K562 (cell line): ENCODE data around the gene ODR4. TPM values are rescaled to one million over a fixed set of nuclear protein-coding genes. Genes with fewer than 3 reads are reported as not detected.
"Not testable (repeated sequence)": the region's sequence is repeated elsewhere in the genome, so short reads cannot be mapped to it uniquely, and the experiment has no call there.

Experiments used
- ATAC-seq: fragments of 200-7000 bp; cut with Tn5 transposase; 3 replicates; pipeline ENCODE4 v1.9.1; 2020; ENCODE audit warnings: moderate library complexity
- BruUV-seq: library from RNA; stranded (reverse); fragments of 400-500 nt; replicated peaks from 2 replicates; lab custom pipeline; 2021; lab: Mats Ljungman, UMichigan
- CTCF ChIA-PET: fragments of 300-600 bp; formaldehyde crosslinking; extraction: SDS; loops from one replicate; lab custom pipeline; 2021; ENCODE audit warnings: low intra/inter-chr PET ratio; lab: Yijun Ruan, JAX
- POLR2A ChIA-PET: fragments of 300-600, 350-650 bp; sonication (Branson Sonifier 250); formaldehyde crosslinking; extraction: SDS; loops from one replicate; lab custom pipeline; 2021; ENCODE audit warnings: antibody characterized with exemption, inconsistent platforms; lab: Yijun Ruan, JAX
- DNase-seq, 4 experiments: peaks; one replicate each; pipeline versions ENCODE4 v3.0.0 to v3.0.0-alpha.2; 2011 to 2018; ENCODE audit warnings: low spot score in 3 of 4, mixed read lengths in 3 of 4; ENCODE audit errors: extremely low read depth in 1 of 4
- FAIRE-seq: peaks from 2 replicates; lab custom pipeline; 2011; peaks lifted over from hg19 to GRCh38; lab: Jason Lieb, UNC
- H2AFZ ChIP-seq: 2 replicates; pipeline ENCODE4 v1.6.0; 2011; ENCODE audit warnings: low read depth, low read length, control low read depth, inconsistent platforms
- H3K27ac ChIP-seq: fragments of 200-600 bp; 3 replicates; pipeline ENCODE4 v1.8.0; 2011; ENCODE audit warnings: low read depth, mild to moderate bottlenecking, control low read depth, inconsistent platforms, low read length, moderate library complexity, mixed read lengths; ENCODE audit errors: extremely low read depth
- H3K27me3 ChIP-seq, 2 experiments: fragments of 300-600 bp in 1 of 2; 2 replicates in 1 of 2; 3 replicates in 1 of 2; pipeline versions ENCODE4 v1.6.0 to v1.8.0; 2011; ENCODE audit warnings: inconsistent platforms in 2 of 2, low read length in 2 of 2, mild to moderate bottlenecking in 1 of 2, mixed read lengths in 1 of 2, moderate library complexity in 1 of 2; ENCODE audit not compliant: control insufficient read depth in 2 of 2, insufficient read depth in 2 of 2
- H3K36me3 ChIP-seq: fragments of 300-600 bp; 3 replicates; pipeline ENCODE4 v1.8.0; 2011; ENCODE audit warnings: mild to moderate bottlenecking, low read length, inconsistent platforms; ENCODE audit not compliant: control insufficient read depth, insufficient read depth
- H3K4me1 ChIP-seq, 2 experiments: fragments of 200-600 bp in 1 of 2; replicated peaks in 1 of 2; 2 replicates in 1 of 2; 3 replicates in 1 of 2; pipeline versions ENCODE4 v1.5.1 to v1.8.0; 2011; ENCODE audit warnings: inconsistent platforms in 2 of 2, low read length in 2 of 2, mild to moderate bottlenecking in 1 of 2, mixed read lengths in 1 of 2, moderate library complexity in 1 of 2; ENCODE audit not compliant: control insufficient read depth in 2 of 2, insufficient read depth in 2 of 2
- H3K4me2 ChIP-seq: 2 replicates; pipeline ENCODE4 v1.6.1; 2011; ENCODE audit warnings: low read length, control low read depth, inconsistent platforms, mixed read lengths; ENCODE audit not compliant: insufficient read depth
- H3K4me3 ChIP-seq: fragments of 200-600 bp; sonication (generic), shearing (Covaris generic); 2 replicates; pipeline ENCODE4 v1.5.1; 2016; ENCODE audit warnings: control low read depth, inconsistent platforms
- H3K79me2 ChIP-seq: fragments of 200-600 bp; 3 replicates; pipeline ENCODE4 v1.8.0; 2011; ENCODE audit warnings: low read length, inconsistent platforms; ENCODE audit not compliant: control insufficient read depth, insufficient read depth
- H3K9ac ChIP-seq, 2 experiments: 2 replicates each; pipeline versions ENCODE4 v1.6.0 to v1.6.1; 2011; ENCODE audit warnings: low read depth in 2 of 2, low read length in 2 of 2, control low read depth in 1 of 2, inconsistent platforms in 1 of 2, mild to moderate bottlenecking in 1 of 2, mixed read lengths in 1 of 2; ENCODE audit not compliant: insufficient read depth in 1 of 2
- H3K9me1 ChIP-seq: one replicate; pipeline ENCODE4 v1.6.0; 2011; ENCODE audit warnings: inconsistent platforms, mild to moderate bottlenecking, low read length, moderate library complexity; ENCODE audit not compliant: control insufficient read depth, insufficient read depth
- H3K9me3 ChIP-seq: replicated peaks from 2 replicates; pipeline ENCODE4 v1.5.1; 2011; ENCODE audit warnings: low read depth, low read length, inconsistent platforms; ENCODE audit not compliant: control insufficient read depth, insufficient read depth
- H4K20me1 ChIP-seq: replicated peaks from 2 replicates; pipeline ENCODE4 v1.6.1; 2011; ENCODE audit warnings: low read length, inconsistent platforms, mixed read lengths; ENCODE audit not compliant: control insufficient read depth, insufficient read depth
- CTCF ChIP-seq, 3 experiments: IDR thresholded peaks in 2 of 3; conservative IDR thresholded peaks in 1 of 3; 2 replicates each; pipeline ENCODE4 v1.5.1; 2011 to 2012; ENCODE audit warnings: low read length in 3 of 3, mild to moderate bottlenecking in 3 of 3, control low read depth in 2 of 3, improper control_type of control experiment in 1 of 3, inconsistent platforms in 1 of 3, low read depth in 1 of 3, mixed read lengths in 1 of 3, moderate library complexity in 1 of 3; ENCODE audit not compliant: insufficient read depth in 2 of 3
- EZH2 ChIP-seq: IDR thresholded peaks from 2 replicates; pipeline ENCODE4 v1.6.1; 2012; ENCODE audit warnings: low read depth, mild to moderate bottlenecking, inconsistent platforms, low read length, borderline replicate concordance
- MBD1 ChIP-seq: fragments of 250-450 bp; sonication (Bioruptor Pico); IDR thresholded peaks from 2 replicates; pipeline ENCODE4 v1.8.0; 2022; ENCODE audit warnings: inconsistent platforms
- MLLT1 ChIP-seq, 2 experiments: fragments of 450-650 bp; IDR thresholded peaks; 2 replicates each; pipeline ENCODE4 v1.6.1; 2016
- TCFL5 ChIP-seq: fragments of 250-450 bp; sonication (Bioruptor Pico); conservative IDR thresholded peaks from 2 replicates; pipeline ENCODE4 v1.6.1; 2021; ENCODE audit warnings: mild to moderate bottlenecking, moderate library complexity, matching md5 sums
- WGBS: fragments of 100-300 bp; shearing (Covaris generic); methylation state at CpG from one replicate; pipeline ENCODE4 v1.1.6; 2016; ENCODE audit warnings: low coverage, mixed read lengths; ENCODE audit not compliant: insufficient coverage; ENCODE audit errors: missing lambda C conversion rate; 5-methylcytosine and 5-hydroxymethylcytosine counted together
- in situ Hi-C: fragments of 300-500 bp; cut with MboI; formaldehyde crosslinking; loops from 4 replicates; pipeline ENCODE4 v1.15.0; 2018; ENCODE audit warnings: inconsistent platforms, mixed read lengths
- intact Hi-C: fragments of 100-400 bp; cut with micrococcal nuclease; formaldehyde crosslinking; loops from 2 replicates; pipeline ENCODE4 v1.14.2; 2022
- polyA plus RNA-seq, 8 experiments: library from polyadenylated mRNA; depleted of rRNA in 4 of 8; stranded (reverse) in 5 of 8; unstranded in 3 of 8; fragments of >200 nt; fragmentation: Nextera tagmentation in 2 of 8; fragmentation: Illumina TruSeq in 1 of 8; extraction: Ambion mirVana in 2 of 8; extraction: Trizol in 1 of 8; gene quantifications; 2 replicates each; pipeline versions ENCODE4 v1.2.1 to v1.2.3, GENCODE V29; 2011 to 2014; ENCODE audit warnings: inconsistent platforms in 1 of 8, missing spikeins in 1 of 8
- total RNA-seq, 7 experiments: library from RNA; depleted of rRNA in 6 of 7; stranded (reverse); fragments of >200 nt in 6 of 7; fragmentation: Illumina TruSeq in 2 of 7; extraction: Trizol in 2 of 7; gene quantifications; 2 replicates each; pipeline versions ENCODE4 v1.2.1 to v1.2.3, GENCODE V29; 2011 to 2021; ENCODE audit warnings: low replicate concordance in 1 of 7
- TF ChIP-seq, protein P1 (sequence below): fragments of 200-800 bp; sonication (Bioruptor generic); IDR thresholded peaks from 2 replicates; pipeline ENCODE4 v1.6.1; 2017; ENCODE audit warnings: missing genetic modification characterization, missing compliant biosample characterization
- TF ChIP-seq, protein P2 (sequence below): fragments of 450-650 bp; formaldehyde crosslinking; IDR thresholded peaks from 2 replicates; pipeline ENCODE4 v1.4.0; 2020; ENCODE audit warnings: mild to moderate bottlenecking

The ODR4 gene
- total and polyA plus RNA-seq, 9 of the 15 experiments (the other 6 are each of a cell fraction or from before 2014, with no cell fraction given), result 23.1 to 63.9 (median 44.1) TPM

DNA sequence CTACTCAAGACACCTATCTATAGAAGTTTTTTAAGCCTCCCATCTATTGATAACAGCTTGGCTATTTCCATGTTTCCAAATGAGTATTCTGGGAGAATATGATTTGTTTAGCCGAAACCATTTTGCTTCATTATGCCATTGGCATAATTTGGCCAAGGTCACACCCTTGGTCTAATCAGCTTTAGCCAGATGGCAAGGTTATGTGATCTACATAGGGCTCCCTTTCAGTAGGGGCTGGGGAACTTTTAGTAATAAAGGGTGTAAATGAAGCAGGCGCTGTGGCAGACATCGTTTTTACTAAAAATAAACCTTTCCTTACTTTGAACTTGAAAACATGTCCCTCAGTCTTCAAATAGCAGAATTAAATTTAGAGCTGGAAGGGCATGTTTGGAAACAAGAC is 88.3 kb downstream of the ODR4 start:
- BruUV-seq, result no TSS peak
- no peaks in the 10 kb centered on the region for H4K20me1 ChIP-seq
- TF ChIP-seq, protein P1, sequence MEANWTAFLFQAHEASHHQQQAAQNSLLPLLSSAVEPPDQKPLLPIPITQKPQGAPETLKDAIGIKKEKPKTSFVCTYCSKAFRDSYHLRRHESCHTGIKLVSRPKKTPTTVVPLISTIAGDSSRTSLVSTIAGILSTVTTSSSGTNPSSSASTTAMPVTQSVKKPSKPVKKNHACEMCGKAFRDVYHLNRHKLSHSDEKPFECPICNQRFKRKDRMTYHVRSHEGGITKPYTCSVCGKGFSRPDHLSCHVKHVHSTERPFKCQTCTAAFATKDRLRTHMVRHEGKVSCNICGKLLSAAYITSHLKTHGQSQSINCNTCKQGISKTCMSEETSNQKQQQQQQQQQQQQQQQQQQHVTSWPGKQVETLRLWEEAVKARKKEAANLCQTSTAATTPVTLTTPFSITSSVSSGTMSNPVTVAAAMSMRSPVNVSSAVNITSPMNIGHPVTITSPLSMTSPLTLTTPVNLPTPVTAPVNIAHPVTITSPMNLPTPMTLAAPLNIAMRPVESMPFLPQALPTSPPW (CRISPR knock-in tag), result no peak
- TF ChIP-seq MBD1 (CRISPR knock-in tag) (no peak), TCFL5 (CRISPR knock-in tag) (no peak), MLLT1 (IDR thresholded peaks at IDR 0.05) (no peak), EZH2 (no peak), CTCF (IDR thresholded peaks at IDR 0.05 in 2 of 3, conservative IDR thresholded peaks at IDR 0.05 in 1 of 3; ENCODE audit: insufficient read depth in 2 of 3, low read depth in 1 of 3, low read length in 3 of 3) (no peak)
- TF ChIP-seq, protein P2, sequence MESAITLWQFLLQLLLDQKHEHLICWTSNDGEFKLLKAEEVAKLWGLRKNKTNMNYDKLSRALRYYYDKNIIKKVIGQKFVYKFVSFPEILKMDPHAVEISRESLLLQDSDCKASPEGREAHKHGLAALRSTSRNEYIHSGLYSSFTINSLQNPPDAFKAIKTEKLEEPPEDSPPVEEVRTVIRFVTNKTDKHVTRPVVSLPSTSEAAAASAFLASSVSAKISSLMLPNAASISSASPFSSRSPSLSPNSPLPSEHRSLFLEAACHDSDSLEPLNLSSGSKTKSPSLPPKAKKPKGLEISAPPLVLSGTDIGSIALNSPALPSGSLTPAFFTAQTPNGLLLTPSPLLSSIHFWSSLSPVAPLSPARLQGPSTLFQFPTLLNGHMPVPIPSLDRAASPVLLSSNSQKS (CRISPR knock-in tag), result no peak
- no peaks in the 10 kb centered on the region for H3K36me3 ChIP-seq
- H3K9me3 ChIP-seq, result no peaks in the 10 kb centered on the region
- H3K4me2 ChIP-seq, result no peak overlapping the region
- FAIRE-seq (no peak), DNase-seq (no peak), ATAC-seq (no peak)
- ChIA-PET CTCF (no interaction called here), POLR2A (no interaction called here)
- H2AFZ ChIP-seq, result no peak overlapping the region
- H3K9me1 ChIP-seq, result no peaks in the 10 kb centered on the region
- in situ Hi-C loops, result no loop called here
- no peak overlapping the region for H3K4me3 ChIP-seq
- no peaks in the 10 kb centered on the region for H3K27me3 ChIP-seq
- intact Hi-C loops, result no loop called here
- no peak overlapping the region for H3K27ac ChIP-seq
- H3K79me2 ChIP-seq, result no peaks in the 10 kb centered on the region
- 2% methylated on average over 3 of the region's 3 CpGs for WGBS
- no peaks in the 10 kb centered on the region for H3K4me1 ChIP-seq
- H3K9ac ChIP-seq, result no peak overlapping the region

DNA sequence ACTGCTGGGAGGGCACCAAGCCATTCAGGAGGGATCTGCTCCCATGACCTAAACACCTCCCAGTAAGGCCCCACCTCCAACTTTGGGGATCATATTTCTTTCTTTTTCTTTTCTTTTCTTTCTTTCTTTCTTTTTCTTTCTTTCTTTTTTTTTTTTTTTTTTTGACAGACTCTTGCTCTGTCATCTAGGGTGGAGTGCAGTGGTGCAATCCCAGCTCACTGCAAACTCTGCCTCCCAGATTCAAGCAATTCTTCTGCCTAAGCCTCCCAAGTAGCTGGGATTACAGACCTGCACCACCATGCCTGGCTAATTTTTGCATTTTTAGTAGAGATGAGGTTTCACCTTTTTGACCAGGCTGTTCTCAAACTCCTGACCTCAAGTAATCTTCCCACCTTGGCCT is 89.9 kb downstream of the ODR4 start:
- FAIRE-seq, in situ Hi-C loops, BruUV-seq, H3K36me3 ChIP-seq, H3K27ac ChIP-seq, H2AFZ ChIP-seq, CTCF ChIA-PET, DNase-seq, H3K9me3 ChIP-seq, ATAC-seq, H4K20me1 ChIP-seq, H3K27me3 ChIP-seq, H3K9me1 ChIP-seq, H3K4me3 ChIP-seq, H3K4me2 ChIP-seq, H3K9ac ChIP-seq, POLR2A ChIA-PET, intact Hi-C loops, H3K79me2 ChIP-seq, H3K4me1 ChIP-seq: not testable (repeated sequence)
